Upper lobe of left lung (tissue), 6 donors: ENCODE data around the gene FBXO10. TPM values are rescaled to one million over a fixed set of nuclear protein-coding genes. Genes with fewer than 3 reads are reported as not detected.

Experiments used
- ATAC-seq, 2 donors: fragments of 200-7000 bp; cut with Tn5 transposase; one replicate each; pipeline ENCODE4 v1.9.1; 2022; ENCODE audit warnings: mild to moderate bottlenecking in 2 of 2, moderate library complexity in 2 of 2; ENCODE audit not compliant: low FRiP score in 2 of 2
- DNase-seq, 2 donors: peaks; one replicate each; pipeline ENCODE4 v3.0.0-alpha.2; 2019 to 2020
- H3K27ac ChIP-seq, 4 donors: fragments of 200-600 bp; sonication (generic); one replicate each; pipeline ENCODE4 v1.5.1; 2016 to 2019
- H3K27me3 ChIP-seq, 4 donors: fragments of 200-600 bp; sonication (generic); one replicate each; pipeline ENCODE4 v1.5.1; 2017 to 2019
- H3K36me3 ChIP-seq, 4 donors: fragments of 200-600 bp; sonication (generic); one replicate each; pipeline ENCODE4 v1.5.1; 2016 to 2019
- H3K4me1 ChIP-seq, 4 donors: fragments of 200-600 bp; sonication (generic); one replicate each; pipeline ENCODE4 v1.5.1; 2018 to 2019
- H3K4me3 ChIP-seq, 4 donors: fragments of 200-600 bp; sonication (generic); one replicate each; pipeline ENCODE4 v1.5.1; 2017 to 2019; ENCODE audit warnings: mild to moderate bottlenecking in 2 of 4, moderate library complexity in 1 of 4
- H3K9me3 ChIP-seq, 4 donors: fragments of 200-600 bp; sonication (generic); one replicate each; pipeline ENCODE4 v1.5.1; 2018 to 2019
- EP300 ChIP-seq, 4 donors: sonication (generic); formaldehyde crosslinking; IDR thresholded peaks; one replicate each; pipeline ENCODE4 v1.5.1; 2017; ENCODE audit warnings: antibody characterized with exemption in 4 of 4, control low read depth in 2 of 4
- POLR2A ChIP-seq, 4 donors: fragments of 450-650 bp; IDR thresholded peaks; one replicate each; pipeline ENCODE4 v1.5.1; 2016 to 2017; ENCODE audit warnings: antibody characterized with exemption in 4 of 4, mild to moderate bottlenecking in 2 of 4
- POLR2AphosphoS5 ChIP-seq, 2 donors: sonication (generic); formaldehyde crosslinking; IDR thresholded peaks; one replicate each; pipeline ENCODE4 v1.5.1; 2017; ENCODE audit warnings: antibody characterized with exemption in 2 of 2
- WGBS, 2 donors: methylation state at CpG; one replicate each; pipeline ENCODE4 v1.1.5; 2017 to 2018; 5-methylcytosine and 5-hydroxymethylcytosine counted together
- total RNA-seq, 6 donors: library from RNA; depleted of rRNA in 4 of 6; stranded (reverse); fragments of >200 nt in 4 of 6; gene quantifications; one replicate each; pipeline versions ENCODE4 v1.1.0 to v1.2.1, GENCODE V29; 2016 to 2021
- TF ChIP-seq, protein P1 (sequence below), 6 experiments: fragments of 450-650 bp in 4 of 6; fragments of 200-600 bp in 2 of 6; sonication (generic) in 2 of 6; IDR thresholded peaks; one replicate each; pipeline ENCODE4 v1.5.1; 2016 to 2019; ENCODE audit warnings: antibody characterized with exemption in 6 of 6
- donor health status: DM: no; HTN: no; CAD: no; lungs with moderate emphysema.
- donor health status: DM: no; HTN: yes; CAD: no; lungs with severe emphysema.

FBXO10 gene
- total RNA-seq, 6 donors from 2014 or later = 7.9 to 13.4 (median 8.7) TPM

- Histone ChIP-seq H3K4me3 (no peak overlapping the region), H3K36me3 (no peaks in the 10 kb centered on the region), H3K4me1 (no peaks in the 10 kb centered on the region), H3K27me3 (no peaks in the 10 kb centered on the region), H3K27ac (no peak overlapping the region), H3K9me3 (no peaks in the 10 kb centered on the region)
- TF ChIP-seq EP300 (IDR thresholded peaks at IDR 0.05) = no peak
- TF ChIP-seq, protein P1, sequence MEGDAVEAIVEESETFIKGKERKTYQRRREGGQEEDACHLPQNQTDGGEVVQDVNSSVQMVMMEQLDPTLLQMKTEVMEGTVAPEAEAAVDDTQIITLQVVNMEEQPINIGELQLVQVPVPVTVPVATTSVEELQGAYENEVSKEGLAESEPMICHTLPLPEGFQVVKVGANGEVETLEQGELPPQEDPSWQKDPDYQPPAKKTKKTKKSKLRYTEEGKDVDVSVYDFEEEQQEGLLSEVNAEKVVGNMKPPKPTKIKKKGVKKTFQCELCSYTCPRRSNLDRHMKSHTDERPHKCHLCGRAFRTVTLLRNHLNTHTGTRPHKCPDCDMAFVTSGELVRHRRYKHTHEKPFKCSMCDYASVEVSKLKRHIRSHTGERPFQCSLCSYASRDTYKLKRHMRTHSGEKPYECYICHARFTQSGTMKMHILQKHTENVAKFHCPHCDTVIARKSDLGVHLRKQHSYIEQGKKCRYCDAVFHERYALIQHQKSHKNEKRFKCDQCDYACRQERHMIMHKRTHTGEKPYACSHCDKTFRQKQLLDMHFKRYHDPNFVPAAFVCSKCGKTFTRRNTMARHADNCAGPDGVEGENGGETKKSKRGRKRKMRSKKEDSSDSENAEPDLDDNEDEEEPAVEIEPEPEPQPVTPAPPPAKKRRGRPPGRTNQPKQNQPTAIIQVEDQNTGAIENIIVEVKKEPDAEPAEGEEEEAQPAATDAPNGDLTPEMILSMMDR (IDR thresholded peaks at IDR 0.05) = no peak
- TF ChIP-seq POLR2AphosphoS5 (IDR thresholded peaks at IDR 0.05) = no peak
- no peak for TF ChIP-seq POLR2A (IDR thresholded peaks at IDR 0.05)
- WGBS, 2 donors = 76 to 85% methylated on average over 2 of the region's 2 CpGs
- DNase-seq = no peak
- no peak for ATAC-seq
These were observed 47.1 kb upstream of the FBXO10 start for GRCh38 chr9:37623267-37623666.

GRCh38 chr9:37622462-37622861 lies 46.3 kb upstream of the FBXO10 start:
- WGBS, 2 donors = 76 to 84% methylated on average over 4 of the region's 4 CpGs
- TF ChIP-seq, protein P1 (IDR thresholded peaks at IDR 0.05) = no peak
- TF ChIP-seq EP300 (IDR thresholded peaks at IDR 0.05) (no peak), POLR2AphosphoS5 (IDR thresholded peaks at IDR 0.05) (no peak), POLR2A (IDR thresholded peaks at IDR 0.05) (no peak)
- Histone ChIP-seq H3K9me3 (no peaks in the 10 kb centered on the region), H3K36me3 (no peaks in the 10 kb centered on the region), H3K27me3 (no peaks in the 10 kb centered on the region), H3K4me3 (no peak overlapping the region), H3K27ac (no peak overlapping the region), H3K4me1 (no peaks in the 10 kb centered on the region)
- DNase-seq = no peak
- ATAC-seq = no peak

DNA sequence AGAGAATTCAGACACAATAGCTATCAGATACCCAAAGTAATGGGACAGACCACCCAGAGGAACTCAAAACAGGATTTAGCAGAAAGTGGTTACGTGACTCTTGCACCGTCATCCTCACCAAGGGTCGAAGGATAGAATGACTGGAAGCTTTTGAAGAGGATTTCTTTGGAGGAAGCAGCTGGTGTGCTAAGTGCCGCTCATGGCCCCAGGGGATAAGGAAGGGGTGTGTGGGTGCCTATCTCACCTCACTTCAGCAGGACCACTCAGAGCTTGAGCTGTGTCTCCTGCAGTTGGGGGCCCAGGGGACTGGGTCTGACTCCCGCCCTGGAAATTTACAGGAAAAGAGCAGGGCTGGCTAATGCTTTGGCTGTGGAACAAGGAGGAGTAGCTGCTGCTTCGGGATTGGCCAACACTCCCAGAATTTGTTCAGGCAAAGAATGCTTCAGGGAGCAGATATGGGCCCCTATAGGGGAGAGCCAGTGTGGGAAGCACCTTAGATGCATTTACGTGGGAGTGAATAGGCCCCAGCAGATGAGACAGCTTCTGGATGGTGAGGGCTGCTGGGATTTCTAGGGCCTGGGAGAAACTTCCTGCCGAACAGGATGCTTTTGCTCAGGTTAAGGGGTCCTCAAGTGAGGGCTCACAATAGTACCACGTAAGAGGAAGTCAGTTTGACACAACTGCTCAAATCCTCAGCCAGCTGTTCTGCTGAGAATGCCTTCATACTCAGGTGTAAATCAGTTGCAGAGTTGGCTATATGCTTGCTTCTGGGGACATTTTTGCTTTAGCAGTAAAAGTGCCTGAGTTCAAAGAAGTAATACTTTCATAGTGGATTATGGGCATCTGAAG lies 45.3 kb upstream of the FBXO10 start:
- Histone ChIP-seq H3K4me1 (no peaks in the 10 kb centered on the region), H3K36me3 (no peaks in the 10 kb centered on the region), H3K9me3 (no peaks in the 10 kb centered on the region), H3K27ac (no peak overlapping the region), H3K4me3 (no peak overlapping the region), H3K27me3 (no peaks in the 10 kb centered on the region)
- DNase-seq (no peak), ATAC-seq (no peak)
- TF ChIP-seq, protein P1 (IDR thresholded peaks at IDR 0.05) = no peak
- TF ChIP-seq POLR2A (IDR thresholded peaks at IDR 0.05) (no peak), POLR2AphosphoS5 (IDR thresholded peaks at IDR 0.05) (no peak), EP300 (IDR thresholded peaks at IDR 0.05) (no peak)
- 54 to 58% methylated on average over 9 of the region's 9 CpGs for WGBS, 2 donors

- Histone ChIP-seq H3K4me3 (no peak overlapping the region), H3K27ac (no peak overlapping the region), H3K4me1 (no peaks in the 10 kb centered on the region), H3K27me3 (no peaks in the 10 kb centered on the region), H3K9me3 (no peaks in the 10 kb centered on the region), H3K36me3 (no peaks in the 10 kb centered on the region)
- DNase-seq = no peak
- TF ChIP-seq, protein P1 (IDR thresholded peaks at IDR 0.05) = no peak
- no peak for TF ChIP-seq POLR2AphosphoS5 (IDR thresholded peaks at IDR 0.05)
- TF ChIP-seq POLR2A (IDR thresholded peaks at IDR 0.05) = no peak
- no peak for TF ChIP-seq EP300 (IDR thresholded peaks at IDR 0.05)
- no peak for ATAC-seq
- WGBS, 2 donors = 82 to 95% methylated on average over 1 of the region's 1 CpG
These were observed 44.2 kb upstream of the FBXO10 start for GRCh38 chr9:37620396-37620795.

- no peaks in the 10 kb centered on the region for H3K27me3 ChIP-seq
- H3K4me1 ChIP-seq = no peaks in the 10 kb centered on the region
- no peaks in the 10 kb centered on the region for H3K9me3 ChIP-seq
- ATAC-seq = no peak
- 84 to 92% methylated on average over 3 of the region's 3 CpGs for WGBS, 2 donors
- no peak overlapping the region for H3K4me3 ChIP-seq
- no peak for DNase-seq
- H3K27ac ChIP-seq = no peak overlapping the region
- TF ChIP-seq, protein P1 (IDR thresholded peaks at IDR 0.05) = no peak
- TF ChIP-seq POLR2A (IDR thresholded peaks at IDR 0.05) (no peak), EP300 (IDR thresholded peaks at IDR 0.05) (no peak), POLR2AphosphoS5 (IDR thresholded peaks at IDR 0.05) (no peak)
- H3K36me3 ChIP-seq = no peaks in the 10 kb centered on the region
These were observed 43.6 kb upstream of the FBXO10 start for GRCh38 chr9:37619806-37620205.
